GM20431 (cell line): Measurements from ENCODE around the gene FUBP3.
"Not testable (repeated sequence)": the region's sequence is repeated elsewhere in the genome, so short reads cannot be mapped to it uniquely, and the experiment has no call there.

Source experiments
- in situ Hi-C: fragments of 300-500 bp; cut with MseI, MboI; formaldehyde crosslinking; loops from one replicate; pipeline ENCODE4 v1.15.0; 2020; ENCODE audit warnings: low sequenced_read_pairs; ENCODE audit not compliant: unreplicated experiment

FUBP3 gene

DNA sequence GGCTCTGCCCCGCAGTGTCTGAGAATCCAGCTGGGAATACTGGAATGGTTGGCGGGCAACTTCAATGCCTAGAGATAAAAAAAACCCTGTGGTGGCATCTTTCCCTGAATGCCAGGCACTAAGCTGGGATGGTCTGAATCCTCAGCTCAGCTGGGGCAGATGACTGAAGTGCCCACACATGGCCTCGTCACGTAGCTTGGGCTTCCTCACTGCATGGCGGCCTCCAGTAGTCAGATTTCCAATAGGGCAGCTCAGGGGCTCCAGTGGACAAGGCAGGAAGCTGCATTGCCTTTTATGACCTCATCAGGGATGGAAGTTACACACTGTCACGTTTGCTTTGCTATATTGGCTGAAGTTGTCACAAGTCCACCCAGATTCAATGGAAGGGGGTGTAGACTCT, 24.3 kb upstream of the FUBP3 start:
- in situ Hi-C loops, result no loop called here

DNA sequence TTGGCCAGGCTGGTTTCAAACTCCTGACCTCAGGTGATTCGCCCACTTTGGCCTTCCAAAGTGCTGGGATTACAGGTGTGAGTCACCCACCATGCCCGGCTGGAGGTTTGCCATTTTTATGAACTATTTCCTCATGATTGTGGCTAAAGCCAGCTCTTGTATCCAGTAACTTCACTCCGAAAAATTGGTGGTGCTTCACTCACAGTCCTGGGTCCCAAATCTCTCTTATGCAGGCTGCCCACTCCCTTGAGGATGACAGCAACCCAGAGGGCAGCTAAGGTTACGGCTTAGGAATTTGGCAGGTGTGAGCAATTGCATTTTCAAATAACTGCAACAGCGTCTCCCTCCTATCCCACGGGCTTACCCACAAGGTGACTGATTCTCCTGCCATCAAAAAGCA, 23.4 kb upstream of the FUBP3 start:
- in situ Hi-C loops, result no loop called here

DNA sequence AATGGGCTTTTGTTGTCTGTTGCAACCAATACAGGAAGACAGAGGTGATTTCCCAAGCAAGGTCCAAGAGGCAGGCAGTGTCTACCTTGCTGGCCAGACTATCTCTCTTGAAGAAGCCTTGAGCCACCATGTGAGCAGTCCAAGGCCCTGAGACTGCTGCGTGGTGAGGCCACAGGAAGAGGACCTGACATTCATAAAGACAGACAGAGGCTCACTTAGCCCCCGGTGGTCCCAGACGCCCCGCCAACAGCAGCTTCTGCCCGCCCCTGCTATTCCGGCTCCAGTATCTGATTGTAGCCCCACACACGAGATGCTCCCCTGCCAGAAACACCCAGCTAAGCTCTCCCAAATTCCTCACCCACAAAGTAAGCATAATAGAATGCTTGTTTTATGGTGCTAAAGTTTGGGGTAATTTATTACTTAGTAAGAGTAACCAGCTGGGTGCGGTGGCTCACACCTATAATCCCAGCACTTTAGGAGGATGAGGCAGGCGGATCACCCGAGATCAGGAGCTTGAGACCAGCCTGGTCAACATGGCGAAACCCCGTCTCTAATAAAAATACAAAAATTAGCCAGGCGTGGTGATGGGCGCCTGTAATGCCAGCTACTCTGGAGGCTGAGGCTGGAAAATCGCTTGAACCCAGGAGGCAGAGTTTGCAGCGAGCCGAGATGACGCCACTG, 22.8 kb upstream of the FUBP3 start:
- in situ Hi-C loops, result no loop called here

DNA sequence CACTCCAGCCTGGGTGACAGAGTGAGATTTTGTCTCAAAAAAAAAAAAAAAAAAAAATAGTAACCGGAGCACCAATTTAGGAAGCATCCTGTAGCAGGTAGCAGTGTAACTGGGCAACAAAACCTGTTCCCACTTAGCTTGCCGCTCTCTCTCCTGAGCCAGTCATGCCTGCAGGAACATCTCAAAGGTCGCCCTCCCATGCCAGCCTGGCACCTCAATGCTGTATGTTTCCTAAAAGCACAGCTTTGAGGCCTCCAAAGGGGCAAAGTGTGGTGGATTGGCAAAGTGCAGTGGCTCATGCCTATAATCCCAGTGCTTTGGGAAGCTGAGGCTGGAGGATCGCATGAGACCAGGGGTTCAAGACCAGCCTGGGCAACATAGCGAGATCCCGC, 22.3 kb upstream of the FUBP3 start:
- in situ Hi-C loops, result no loop called here

DNA sequence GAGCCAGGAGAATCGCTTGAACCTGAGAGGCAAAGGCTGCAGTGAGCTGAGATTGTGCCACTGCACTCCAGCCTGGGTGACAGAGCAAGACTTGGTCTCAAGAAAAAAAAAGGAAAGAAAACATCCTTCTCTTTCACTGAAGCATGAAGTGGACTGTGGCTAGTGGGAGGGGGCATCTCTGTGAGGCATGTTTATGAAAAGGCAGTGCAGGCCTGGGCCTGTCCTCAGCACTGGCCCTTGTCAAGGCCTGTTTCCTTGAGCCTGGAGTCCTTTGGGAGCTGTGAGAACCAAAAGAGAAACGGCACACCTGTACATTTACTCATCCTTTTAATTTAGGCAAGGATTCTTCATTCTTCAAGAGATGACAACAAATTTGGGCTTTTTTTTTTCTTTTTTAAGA, 18.3 kb upstream of the FUBP3 start:
- in situ Hi-C loops, result no loop called here

DNA sequence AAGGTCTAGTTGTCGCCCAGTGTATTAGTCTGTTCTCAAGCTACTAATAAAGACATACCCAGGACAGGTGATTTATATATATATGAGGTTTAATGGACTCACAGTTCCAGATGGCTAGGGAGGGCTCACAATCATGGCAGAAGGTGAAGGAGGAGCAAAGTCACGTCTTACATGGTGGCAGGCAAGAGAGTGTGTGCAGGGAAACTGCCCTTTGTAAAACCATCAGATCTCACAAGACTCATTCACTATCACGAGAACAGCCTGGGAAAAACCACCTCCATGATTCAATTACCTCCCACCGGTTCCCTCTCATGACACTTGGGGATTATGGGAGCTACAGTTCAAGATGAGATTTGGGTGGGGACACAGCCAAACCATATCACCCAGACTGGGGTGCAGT, 16.9 kb upstream of the FUBP3 start:
- in situ Hi-C loops, result not testable (repeated sequence)

DNA sequence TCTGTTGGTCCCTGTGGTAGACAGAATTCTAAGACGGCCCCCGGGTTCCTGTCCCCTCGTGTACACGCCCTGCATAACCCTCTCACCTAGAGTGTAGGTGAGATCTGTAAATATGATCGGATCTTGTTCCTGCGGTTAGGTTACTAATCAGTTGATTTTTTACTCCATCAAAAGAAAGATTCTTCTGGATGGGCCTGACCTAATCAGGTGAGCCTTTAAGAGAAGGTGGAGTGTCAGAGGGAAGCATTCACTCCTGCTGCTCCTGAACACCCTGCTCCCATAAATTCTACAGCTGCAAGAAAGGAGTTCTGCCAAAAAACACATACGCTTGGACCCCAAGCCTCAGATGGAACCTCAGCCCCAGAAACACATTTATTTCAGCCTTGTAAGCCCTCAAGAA, 15.6 kb upstream of the FUBP3 start:
- in situ Hi-C loops, result no loop called here

DNA sequence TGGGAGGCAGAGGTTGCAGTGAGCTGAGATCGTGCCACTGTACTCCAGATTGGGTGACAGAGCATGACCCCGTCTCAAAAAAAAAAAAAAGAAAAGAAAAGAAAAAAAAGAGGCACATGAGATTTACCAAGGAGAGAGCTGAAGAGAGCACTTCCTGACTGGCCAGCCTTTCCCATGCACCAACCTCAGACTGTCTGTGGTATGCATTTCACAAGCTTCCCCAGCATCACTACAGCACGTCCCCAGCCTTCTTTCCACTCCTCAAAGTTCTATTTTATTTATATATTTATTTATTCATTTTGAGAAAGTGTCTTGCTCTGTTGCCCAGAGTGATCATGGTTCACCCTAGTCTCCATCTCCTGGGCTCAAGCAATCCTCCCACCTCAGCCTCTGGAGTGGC, 13.6 kb upstream of the FUBP3 start:
- in situ Hi-C loops, result no loop called here

DNA sequence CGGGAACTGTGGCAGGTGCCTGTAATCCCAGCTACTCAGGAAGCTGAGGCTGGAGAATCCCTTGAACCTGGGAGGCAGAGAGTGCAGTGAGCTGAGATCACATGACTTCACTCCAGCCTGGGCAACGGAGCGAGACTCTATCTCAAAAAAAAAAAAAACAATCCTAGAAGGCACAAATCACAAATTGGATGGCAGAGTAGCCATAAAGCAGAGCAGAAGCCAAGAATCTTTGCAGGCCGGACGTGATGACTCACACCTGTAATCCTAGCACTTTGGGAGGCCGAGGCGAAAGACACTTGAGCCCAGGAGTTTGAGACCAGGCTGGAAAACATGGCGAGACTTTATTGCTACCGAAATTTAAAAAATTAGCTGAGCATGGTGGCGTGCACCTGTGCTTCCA, 9.2 kb upstream of the FUBP3 start:
- in situ Hi-C loops, result no loop called here

DNA sequence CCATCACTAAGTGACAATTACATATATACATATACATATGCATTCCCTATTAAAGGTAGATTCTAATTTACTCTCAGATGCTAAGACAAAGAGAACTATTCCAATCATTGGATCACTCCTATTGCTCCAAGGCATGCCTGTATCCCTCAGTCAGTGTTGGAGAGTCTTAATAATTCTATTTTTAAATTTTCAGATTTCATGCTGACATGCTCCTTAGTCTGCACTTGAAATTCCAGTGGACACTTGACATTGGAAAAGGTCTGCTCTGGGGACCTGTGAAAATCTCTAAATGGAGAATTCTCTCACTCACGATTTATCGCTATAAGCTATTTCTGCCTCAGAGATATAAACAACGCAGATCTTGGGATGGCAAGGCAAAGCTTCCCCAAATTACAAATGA, 3.9 kb upstream of the FUBP3 start:
- in situ Hi-C loops, result no loop called here

DNA sequence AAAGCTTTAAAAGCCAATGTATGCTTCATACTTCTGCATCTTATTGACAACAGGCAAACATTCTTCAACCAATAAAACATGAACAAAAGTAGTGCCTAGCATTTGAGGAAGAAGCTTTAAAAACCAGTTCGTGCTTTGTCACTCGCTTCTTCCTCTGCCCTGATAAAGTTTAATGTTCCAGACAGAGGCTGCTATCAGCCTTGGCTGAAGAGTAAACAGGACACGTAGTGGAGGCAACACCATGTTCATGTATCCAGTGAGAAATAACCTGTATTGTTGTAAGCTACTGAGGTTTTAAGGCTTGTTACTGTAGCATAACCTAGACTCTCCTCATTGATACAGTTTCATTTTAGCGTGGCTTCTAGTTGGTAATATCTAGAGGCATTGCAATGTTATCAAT, 3.2 kb upstream of the FUBP3 start:
- in situ Hi-C loops, result no loop called here

DNA sequence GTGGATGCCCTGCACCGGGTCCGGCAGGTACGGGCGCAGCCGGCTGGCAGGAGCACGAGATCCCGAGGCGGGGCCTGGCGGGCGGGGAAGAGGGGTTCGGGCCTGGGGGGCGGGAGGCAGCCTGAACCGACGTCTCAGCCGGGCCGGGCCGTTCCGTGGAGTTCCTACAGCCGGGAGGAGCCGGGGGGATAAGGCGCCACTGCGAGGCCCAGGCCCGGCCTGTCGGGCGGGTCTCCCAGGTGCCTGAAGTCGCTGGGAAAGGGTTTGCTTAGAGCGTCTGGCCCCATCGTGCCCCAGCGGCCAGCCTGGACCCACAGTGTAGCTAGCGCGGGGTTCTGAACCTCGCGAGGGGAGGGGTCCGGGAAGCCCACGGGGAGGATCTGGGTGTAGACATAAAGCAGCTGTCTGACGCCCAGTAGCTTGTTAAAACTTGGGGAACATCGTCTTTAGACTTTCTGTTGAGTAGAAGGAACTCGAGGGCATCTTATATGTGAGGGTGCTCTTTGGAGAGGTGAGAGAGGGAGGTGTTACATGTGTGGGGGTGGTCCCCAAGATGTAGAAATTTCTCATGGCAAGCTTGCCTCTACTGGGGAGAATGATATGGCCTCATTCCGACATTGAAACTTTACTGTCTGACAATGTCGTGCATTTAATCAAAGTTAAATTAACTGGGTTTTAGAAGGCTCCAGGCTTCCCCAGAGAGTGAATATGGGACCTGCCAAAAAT, 524 bp downstream of the FUBP3 start:
- in situ Hi-C loops, result no loop called here

DNA sequence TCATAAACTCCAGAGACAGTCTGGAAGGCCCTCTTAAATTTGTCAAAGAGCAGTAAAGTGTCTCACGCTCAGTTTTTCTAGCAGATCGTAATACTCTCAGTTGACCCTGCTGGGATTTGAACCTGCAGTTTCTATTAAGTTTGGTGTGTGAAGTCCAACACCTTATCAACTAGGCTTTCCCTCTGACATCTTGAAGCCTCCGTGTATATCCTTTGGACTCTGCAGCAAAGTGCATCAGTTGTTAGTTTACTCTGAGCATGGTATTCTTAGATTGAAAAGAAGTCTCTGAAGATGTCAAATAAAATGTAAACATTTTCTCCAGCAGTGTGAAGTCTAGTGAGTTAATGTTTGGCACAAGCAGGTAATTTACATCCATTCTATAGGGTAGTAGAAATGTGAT, 2.4 kb downstream of the FUBP3 start:
- in situ Hi-C loops, result no loop called here

DNA sequence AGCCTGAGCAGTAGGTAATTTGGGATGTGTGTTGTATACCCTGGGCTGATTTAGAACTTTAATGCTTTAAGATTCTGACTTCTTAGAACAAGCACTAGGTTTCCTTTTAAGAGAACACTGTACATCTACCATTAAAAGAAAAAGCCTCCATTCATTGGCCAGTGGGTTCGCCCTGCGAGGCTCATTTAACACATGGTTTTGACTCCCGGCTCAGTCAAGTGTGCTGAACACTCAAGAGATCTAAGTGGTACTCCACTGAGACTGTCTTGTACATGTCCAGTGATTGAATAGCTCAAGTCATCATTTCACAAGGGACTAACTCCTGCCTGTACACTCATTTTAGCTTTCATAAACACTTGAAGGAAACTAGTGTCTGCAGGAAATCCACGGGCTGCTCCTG, 3.9 kb downstream of the FUBP3 start:
- in situ Hi-C loops, result no loop called here

DNA sequence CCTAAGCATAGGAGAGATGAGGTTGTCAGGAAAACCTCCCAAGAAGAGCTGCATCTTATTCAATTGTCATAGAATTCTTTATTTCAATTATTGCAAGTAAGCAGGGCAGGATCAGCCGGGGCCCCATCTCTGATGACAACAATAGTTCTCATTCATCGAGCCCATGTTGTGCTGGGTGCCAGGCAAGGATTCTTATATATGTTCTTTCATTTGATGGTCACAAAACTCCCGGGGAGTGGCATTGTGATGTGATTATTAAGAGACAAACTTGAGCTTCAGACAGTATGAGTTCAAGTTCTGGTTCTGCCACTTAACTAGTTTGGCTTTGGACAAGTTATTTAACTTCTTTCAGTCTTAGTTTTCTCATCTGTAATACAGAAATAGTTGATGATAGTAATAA, 8.5 kb downstream of the FUBP3 start:
- in situ Hi-C loops, result no loop called here

DNA sequence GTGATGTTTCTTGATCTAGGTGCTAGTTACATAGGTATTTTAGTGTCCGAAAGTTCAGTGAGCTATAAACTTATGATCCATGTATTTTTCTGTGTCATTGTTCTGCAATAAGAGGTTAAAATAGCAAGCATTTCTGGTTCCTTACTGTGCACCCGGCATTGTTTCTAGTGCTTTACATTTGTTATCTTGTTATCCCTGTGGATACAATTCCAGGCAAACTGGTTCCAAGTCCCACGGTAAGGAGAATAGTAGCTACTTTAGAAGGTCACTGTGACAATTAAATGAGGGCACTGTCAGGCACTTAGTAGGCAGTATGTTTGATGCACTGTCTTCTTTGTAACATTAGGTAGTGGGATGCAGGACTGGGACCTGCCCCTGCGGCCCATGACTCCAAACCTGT, 9.0 kb downstream of the FUBP3 start:
- in situ Hi-C loops, result no loop called here

DNA sequence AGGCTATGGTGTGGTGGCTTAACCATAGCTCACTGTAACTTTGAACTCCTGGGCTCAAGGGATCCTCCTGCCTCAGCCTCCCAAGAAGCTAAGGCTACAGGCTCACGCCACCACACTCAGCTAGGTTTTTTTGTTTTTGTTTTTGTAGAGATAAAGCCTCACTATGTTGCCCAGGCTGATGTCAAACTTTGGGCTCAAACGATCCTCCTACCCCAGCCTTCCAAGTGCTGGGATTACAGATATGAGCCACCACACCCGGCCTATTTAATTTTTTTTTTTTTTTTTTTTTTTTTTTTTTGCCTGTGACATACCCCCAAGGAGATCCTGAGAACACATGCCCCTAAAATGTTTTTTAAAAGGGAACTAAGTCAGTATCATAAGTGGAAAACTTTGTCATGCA, 10.4 kb downstream of the FUBP3 start:
- in situ Hi-C loops, result no loop called here

DNA sequence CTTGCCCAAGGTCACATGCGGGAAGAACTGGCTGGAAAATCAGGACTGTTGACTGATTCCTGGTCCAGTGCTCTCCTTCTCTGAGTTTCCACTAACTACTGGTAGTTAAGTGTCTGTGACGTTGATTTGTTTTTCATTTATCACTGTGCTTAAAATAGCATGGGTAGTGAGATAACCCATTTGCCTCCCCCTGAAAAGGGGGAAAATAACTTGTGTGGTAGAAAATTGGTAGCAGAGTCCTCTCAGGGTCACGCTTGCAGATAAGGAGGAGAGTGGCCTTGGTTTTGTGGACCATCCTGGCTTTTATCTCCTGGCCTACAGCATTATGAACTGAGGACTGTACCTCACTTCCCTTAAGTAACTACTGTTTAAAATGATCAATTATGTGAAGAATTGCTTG, 10.9 kb downstream of the FUBP3 start:
- in situ Hi-C loops, result no loop called here

DNA sequence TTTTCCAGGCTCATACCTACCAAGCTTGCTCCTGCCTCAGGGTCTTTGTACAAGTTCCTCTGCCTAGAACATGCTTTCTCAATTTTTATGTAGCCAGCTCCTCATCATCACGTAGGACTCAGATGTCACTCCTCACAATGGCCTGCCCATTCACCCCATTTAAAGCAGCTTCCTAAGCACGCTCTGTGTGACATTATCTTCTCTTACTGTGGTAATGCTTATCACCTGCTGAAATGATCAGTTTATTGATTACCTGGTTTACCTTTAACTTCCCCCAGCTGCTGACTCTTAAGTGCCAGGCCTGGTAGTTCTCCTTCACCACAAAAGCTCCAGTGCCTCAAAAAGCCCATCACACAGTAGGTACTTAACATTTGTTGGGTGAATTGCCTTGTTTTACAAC, 13.6 kb downstream of the FUBP3 start:
- in situ Hi-C loops, result no loop called here

DNA sequence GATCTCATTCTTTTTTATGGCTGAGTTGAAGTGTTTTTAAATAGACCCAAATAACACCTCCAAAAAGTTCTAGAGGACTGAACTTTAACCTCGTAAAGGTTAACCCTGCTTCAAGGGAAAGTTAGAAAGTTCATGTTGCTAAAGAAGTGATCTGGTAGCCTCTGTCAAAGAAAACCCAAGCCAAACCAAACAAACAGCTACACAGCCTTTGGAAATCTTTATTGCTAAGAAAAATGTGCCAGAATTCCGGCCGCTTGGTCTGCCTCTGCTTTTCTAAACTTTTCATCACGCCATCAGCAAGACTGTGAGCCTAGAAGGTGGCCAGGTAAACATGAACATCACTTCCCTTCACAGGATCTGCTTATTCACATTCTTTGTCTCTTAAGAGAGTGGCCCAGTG, 17.9 kb downstream of the FUBP3 start:
- in situ Hi-C loops, result no loop called here

DNA sequence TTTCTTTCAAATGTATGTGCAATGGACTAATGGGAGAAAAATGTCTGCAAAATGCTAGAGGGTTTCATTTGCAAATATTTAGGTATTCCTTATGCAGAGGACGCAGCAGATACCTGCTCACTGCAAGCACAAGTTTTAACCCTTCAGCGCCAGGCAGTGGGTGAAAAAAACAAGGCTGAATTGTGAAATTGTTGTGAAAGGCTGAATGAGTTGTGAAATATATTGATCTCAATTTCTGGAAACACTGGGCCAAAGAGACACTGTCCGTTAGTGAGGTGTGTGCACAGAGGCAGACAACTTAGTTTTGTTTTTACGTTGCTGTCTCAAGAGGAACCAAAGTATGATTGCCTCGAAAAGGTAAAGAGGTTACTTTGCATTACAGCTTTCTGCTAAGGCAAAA, 18.8 kb downstream of the FUBP3 start:
- in situ Hi-C loops, result no loop called here

DNA sequence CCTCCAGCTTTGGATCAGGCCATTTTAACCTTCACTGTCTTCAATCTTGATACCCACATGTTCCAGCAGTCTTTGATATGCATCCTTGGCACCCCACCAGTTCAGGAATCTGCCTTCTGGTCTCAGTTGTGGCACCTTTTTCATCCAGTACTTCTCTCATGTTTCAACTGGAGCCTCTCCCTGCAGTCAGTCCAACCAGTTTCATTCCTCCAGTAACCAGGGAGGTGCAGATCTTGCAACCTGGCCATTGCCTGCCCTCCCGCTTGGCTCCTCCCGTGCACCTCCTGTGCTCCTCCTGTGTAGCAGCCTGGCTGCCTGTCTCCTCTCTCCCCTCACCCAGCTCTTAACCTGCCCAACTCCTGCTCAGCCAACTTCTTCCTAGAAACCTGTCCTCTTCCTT, 20.2 kb downstream of the FUBP3 start:
- in situ Hi-C loops, result no loop called here
